HG03060 (cell line): ENCODE measurements around the gene MBNL1.

Experiments
- ATAC-seq: cut with Tn5 transposase; IDR thresholded peaks from one replicate; pipeline ENCODE4 v1.9.1; 2021; ENCODE audit warnings: low read depth, moderate number of reproducible peaks; ENCODE audit not compliant: unreplicated experiment

MBNL1 gene

GRCh38 chr3:152460936-152461335, 192.2 kb downstream of the MBNL1 start:
- no peak for ATAC-seq

DNA sequence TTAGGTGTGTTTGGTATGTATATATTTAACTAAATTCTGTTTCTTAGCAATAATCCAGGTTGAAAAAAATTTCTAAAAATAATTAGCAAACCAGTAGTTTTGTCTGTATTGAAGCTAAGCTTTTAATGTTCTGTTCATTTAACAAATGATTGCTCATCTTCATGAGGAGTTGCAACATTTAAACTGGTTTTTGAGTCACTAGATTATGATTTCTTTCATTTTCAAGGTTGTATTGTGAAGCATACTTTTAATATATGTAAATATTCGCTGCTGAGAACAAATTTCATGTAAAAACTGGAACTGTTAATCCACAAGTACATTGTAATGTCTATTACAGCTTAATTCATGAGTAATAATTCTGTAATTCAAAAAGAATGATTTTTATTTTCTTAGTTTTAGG, 192.7 kb downstream of the MBNL1 start:
- no peak for ATAC-seq

GRCh38 chr3:152466784-152467183, 198.1 kb downstream of the MBNL1 start:
- no peak for ATAC-seq

GRCh38 chr3:152469248-152470025, 200.7 kb downstream of the MBNL1 start:
- ATAC-seq = no peak

DNA sequence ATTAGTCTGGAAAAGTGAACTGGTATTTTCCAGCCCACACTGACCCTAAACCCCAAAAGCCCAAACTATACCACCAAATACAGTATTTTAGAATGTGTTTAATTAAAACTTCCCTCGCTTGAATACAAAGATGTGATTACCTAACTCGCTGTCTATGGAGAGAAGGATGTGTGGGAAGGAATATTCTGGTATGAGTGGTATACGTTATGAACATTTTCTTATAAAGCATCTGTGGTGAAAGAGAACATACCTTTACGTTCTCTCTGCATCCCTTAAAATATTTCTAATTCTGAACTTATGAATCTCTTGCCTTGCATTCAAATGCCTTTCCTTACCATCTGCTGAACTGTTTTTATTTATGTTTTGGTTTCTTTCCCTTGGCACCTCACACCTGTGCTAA, 201.4 kb downstream of the MBNL1 start:
- no peak for ATAC-seq

DNA sequence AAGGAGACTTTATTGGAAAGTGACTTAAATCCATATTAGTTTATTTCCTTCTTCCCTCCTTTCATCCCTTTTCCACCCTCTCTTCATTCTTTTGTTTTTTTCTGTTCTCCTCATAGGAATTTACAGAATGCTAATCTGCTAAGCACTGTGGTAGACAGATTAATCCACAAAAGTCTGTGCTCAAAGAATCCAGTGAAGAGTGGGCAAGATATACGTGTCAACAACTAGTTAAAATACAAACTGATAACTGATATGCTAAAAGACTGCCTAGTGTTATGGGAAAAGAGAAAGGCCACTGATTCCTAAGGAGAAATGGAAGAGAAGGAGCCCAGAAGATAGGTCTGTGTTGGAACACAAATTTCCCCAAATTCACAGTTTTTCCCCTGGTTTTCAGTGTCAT, 202.2 kb downstream of the MBNL1 start:
- no peak for ATAC-seq

DNA sequence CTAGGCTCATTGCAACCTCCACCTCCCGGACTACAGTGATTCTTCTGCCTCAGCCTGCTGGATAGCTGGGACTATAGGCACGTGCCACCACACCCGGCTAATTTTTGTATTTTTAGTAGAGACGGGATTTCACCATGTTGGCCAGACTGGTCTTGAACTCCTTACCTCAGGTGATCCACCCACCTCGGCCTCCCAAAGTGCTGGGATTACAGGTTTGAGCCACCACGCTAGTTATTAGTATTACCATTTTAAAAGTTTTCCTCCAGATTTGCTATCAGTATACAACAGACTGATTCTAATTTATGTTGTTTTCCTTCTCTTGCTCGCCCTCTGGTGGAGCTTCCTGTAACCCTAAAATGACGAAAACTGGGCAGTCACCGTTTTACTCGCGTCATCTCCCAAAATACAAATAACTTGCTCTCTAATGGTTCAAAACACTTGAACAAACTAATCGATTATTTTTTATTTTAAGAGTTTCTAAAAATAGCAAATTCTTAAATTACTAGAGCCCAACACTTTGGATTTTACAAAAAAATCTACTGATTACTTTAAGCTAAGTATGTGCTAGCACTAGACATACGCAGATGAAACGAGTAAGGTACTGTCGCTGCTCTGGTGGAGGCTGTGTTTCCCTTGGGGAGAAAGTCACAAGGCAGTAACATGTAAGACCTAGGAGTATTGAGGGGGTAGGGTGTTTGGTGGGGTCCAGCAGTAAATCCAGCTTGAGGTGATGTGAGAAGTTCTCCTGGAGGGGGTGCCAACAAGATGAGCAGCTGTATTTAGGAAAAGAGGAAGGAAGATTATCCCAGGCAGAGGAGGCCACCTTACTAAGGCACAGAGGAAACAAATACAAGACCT, 203.3 kb downstream of the MBNL1 start:
- peak; percentile 48 for ATAC-seq

DNA sequence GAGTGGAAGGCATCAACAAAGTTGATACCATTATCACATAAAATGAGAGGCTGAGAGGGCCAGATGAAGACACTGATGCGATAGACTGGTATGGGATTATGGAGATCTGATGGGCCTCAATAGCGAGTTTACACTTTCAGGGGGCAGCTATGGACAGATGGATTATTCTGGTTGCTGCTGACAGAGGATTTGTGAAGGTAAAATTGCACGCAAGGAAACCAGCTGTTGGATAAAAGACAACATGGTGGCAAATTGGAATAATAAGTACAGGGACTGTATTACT, 203.9 kb downstream of the MBNL1 start:
- no peak for ATAC-seq

DNA sequence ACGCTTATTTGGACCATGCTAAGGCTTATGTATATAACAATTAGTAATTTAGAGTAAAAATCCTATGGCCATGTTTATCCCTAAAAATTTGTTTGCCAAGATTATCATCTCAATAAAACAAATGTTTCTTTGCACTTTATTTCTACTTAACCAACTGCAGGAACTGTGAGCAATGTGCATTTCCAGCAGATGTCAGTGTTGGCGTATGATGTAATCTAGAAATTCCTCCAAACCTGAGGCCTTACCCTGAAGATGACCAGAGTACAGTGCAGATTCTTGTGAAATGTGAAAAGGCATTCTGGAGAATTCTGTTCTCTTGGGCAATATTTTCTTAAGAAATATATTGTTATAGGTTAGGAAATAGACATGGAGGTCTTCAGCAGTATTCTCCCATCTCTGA, 205.9 kb downstream of the MBNL1 start:
- ATAC-seq = peak; percentile 48

DNA sequence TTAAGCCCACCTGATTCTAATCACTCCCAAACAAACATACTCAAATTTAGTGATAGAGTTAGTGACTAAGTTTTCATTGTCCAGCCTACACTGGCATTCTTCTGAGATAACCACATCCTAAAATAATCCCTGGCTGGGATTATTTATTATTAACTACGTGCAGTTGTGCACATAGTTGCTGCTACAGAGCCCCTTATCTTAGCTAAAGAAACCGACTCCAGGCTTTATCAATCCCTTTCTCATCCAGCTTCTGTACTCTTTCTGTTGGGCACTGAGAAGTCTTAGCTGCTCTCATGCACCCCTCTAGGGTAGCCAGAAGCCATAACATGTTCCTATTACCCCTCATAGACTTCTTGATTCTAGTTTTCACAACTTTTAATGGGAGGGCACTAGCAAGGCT, 208.7 kb downstream of the MBNL1 start:
- ATAC-seq = no peak

DNA sequence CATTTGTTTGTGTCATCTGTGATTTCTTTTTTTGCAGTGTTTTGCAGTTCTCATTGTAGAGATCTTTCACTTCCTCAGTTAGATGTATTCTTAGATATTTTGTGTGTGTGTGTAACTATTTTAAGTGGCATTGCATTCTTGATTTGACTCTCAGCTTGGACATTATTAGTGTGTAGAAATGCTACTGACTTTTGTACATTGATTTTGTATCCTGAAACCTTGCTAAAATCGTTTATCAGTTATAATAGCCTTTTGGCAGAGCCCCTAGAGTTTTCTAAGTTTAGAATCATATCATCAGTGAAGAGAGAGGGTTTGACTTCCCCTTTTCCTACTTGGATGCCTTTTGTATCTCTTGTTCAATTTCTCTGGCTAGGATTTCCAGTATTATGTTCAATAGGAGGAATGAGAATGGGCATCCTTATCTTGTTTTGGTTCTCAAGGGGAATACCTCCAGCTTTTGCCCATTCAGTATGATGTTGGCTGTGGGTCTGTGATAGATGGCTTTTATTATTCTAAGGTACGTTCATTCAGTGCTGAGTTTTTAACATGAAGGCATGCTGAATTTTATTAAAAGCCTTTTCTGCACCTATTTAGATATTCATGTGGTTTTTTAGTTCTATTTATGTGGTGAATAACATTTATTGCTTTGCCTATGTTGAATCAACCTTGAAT, 211.7 kb downstream of the MBNL1 start:
- peak; percentile 94 for ATAC-seq

- ATAC-seq = no peak
Observed at GRCh38 chr3:152486364-152486763, 217.6 kb downstream of the MBNL1 start.

GRCh38 chr3:152488449-152488848, 219.7 kb downstream of the MBNL1 start:
- no peak for ATAC-seq

- peak; percentile 81 for ATAC-seq
Observed at GRCh38 chr3:152491922-152492321, 223.2 kb downstream of the MBNL1 start.

GRCh38 chr3:152496286-152496685, 227.6 kb downstream of the MBNL1 start:
- no peak for ATAC-seq

DNA sequence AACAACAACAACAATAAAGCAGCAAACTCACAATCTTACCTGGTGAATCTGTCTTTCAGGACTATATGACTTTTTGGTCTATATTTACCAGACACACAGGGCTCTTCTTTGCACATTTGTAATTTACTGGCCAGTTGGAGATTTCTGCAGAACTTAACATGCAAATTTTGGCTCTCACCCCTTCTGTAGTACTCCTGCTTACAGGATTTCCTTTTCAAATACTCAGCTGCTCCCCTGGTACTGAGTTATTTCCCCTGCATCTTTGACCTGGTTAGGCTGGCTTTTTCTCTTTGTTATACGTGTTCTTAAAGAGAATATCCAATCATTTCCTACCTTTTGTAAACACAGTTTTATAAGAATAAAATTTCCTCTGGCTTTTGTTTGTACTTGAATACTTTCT, 228.0 kb downstream of the MBNL1 start:
- ATAC-seq = no peak

- ATAC-seq = no peak
Observed at GRCh38 chr3:152497457-152497856, 228.7 kb downstream of the MBNL1 start.

DNA sequence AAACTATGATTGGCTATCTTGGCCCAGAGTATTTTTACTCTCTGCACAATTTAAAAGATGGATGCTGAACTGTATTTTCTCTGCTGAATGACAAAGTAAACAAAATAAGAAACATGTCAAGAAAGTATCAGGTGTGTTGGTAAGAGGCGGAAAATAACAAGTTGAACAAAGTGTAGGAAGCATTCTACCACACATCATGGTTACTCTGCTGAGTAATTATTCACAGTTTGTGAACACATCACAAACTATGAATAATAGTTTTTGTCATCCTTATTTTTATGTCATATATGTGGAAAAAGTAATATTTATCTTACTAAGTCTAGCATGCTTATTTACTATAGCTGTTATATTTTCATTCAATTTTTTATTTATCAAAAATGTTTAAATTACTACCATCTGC, 229.2 kb downstream of the MBNL1 start:
- ATAC-seq = no peak

GRCh38 chr3:152499791-152500385, 231.2 kb downstream of the MBNL1 start:
- no peak for ATAC-seq

DNA sequence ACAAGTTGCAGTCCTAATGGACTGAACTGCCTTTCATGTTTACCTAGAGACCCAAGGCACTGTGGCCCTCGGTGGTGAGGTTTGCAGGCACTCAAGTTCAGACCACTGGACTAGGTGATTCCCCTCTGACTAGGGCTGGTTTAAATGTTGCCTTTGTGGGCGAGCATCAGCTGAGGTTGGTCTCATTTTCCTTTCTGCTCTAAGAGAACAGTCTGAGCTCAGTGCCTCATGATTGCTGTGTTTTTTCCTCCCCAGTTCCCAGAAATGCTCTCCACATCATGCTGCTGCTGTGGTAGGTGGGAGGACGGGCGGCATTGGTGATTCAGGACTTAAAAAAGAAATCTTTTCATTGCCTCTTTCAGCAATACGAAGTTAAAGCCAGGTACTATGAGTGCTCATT, 237.2 kb downstream of the MBNL1 start:
- ATAC-seq = peak; percentile 88

GRCh38 chr3:152508705-152509104, 240.0 kb downstream of the MBNL1 start:
- ATAC-seq = no peak
